Endodermal cell (in vitro differentiated cells): ENCODE measurements around the gene SLC39A9. TPM values are rescaled to one million over a fixed set of nuclear protein-coding genes. Genes with fewer than 3 reads are reported as not detected.
"Not testable (repeated sequence)": the region's sequence is repeated elsewhere in the genome, so short reads cannot be mapped to it uniquely, and the experiment has no call there.

Experiments
- DNase-seq: peaks from one replicate; pipeline ENCODE4 v3.0.0-alpha.2; 2017
- H3K27ac ChIP-seq: 2 replicates; pipeline ENCODE4 v1.5.1; 2013; ENCODE audit warnings: mild to moderate bottlenecking, low read depth, low read length, moderate library complexity
- H3K27me3 ChIP-seq: 2 replicates; pipeline ENCODE4 v1.6.1; 2013; ENCODE audit warnings: mild to moderate bottlenecking, low read length, moderate library complexity; ENCODE audit not compliant: insufficient read depth, control insufficient read depth, poor library complexity, severe bottlenecking
- H3K36me3 ChIP-seq: 2 replicates; pipeline ENCODE4 v1.7.0; 2013; ENCODE audit warnings: mild to moderate bottlenecking, low read length, moderate library complexity; ENCODE audit not compliant: control insufficient read depth, insufficient read depth
- H3K4me1 ChIP-seq: one replicate; pipeline ENCODE4 v1.7.0; 2013; ENCODE audit warnings: low read length; ENCODE audit not compliant: control insufficient read depth, insufficient read depth
- H3K4me3 ChIP-seq: 2 replicates; pipeline ENCODE4 v1.5.1; 2013; ENCODE audit warnings: mild to moderate bottlenecking, low read length, moderate library complexity
- H3K9ac ChIP-seq: 2 replicates; pipeline ENCODE4 v1.6.1; 2013; ENCODE audit warnings: mild to moderate bottlenecking, low read length, moderate library complexity; ENCODE audit not compliant: poor library complexity, severe bottlenecking; ENCODE audit errors: extremely low read depth
- H3K9me3 ChIP-seq: 2 replicates; pipeline ENCODE4 v1.6.1; 2013; ENCODE audit warnings: mild to moderate bottlenecking, low read length, moderate library complexity; ENCODE audit not compliant: control insufficient read depth
- H3K27ac Mint-ChIP-seq: 2 replicates; pipeline ENCODE4 v1.8.0; 2020; ENCODE audit warnings: mixed read lengths
- H3K27me3 Mint-ChIP-seq: 2 replicates; pipeline ENCODE4 v1.8.0; 2021; ENCODE audit warnings: mild to moderate bottlenecking, mixed read lengths; ENCODE audit not compliant: insufficient read depth
- H3K36me3 Mint-ChIP-seq: 2 replicates; pipeline ENCODE4 v1.8.0; 2020; ENCODE audit warnings: low read depth, mixed read lengths
- H3K4me1 Mint-ChIP-seq: 2 replicates; pipeline ENCODE4 v1.8.0; 2020; ENCODE audit warnings: mixed read lengths
- H3K4me3 Mint-ChIP-seq: 2 replicates; pipeline ENCODE4 v1.8.0; 2020; ENCODE audit warnings: mild to moderate bottlenecking, moderate library complexity, mixed read lengths
- H3K9me3 Mint-ChIP-seq: 2 replicates; pipeline ENCODE4 v1.8.0; 2020; ENCODE audit warnings: mild to moderate bottlenecking, mixed read lengths
- CTCF ChIP-seq: fragments of 200-600 bp; sonication (generic); conservative IDR thresholded peaks from 2 replicates; pipeline ENCODE4 v1.5.0; 2021; ENCODE audit warnings: antibody characterized with exemption, mild to moderate bottlenecking
- WGBS, 2 experiments: methylation state at CpG; one replicate each; pipeline versions ENCODE4 v1.1.5 to v1.1.7; 2013; ENCODE audit warnings: missing lambda C conversion rate in 2 of 2, mixed read lengths in 1 of 2; ENCODE audit not compliant: insufficient coverage in 1 of 2, insufficient read length in 1 of 2; 5-methylcytosine and 5-hydroxymethylcytosine counted together
- total RNA-seq, 2 donors: library from RNA; stranded (reverse); fragmentation: NEBNext Ultra II Directional in 1 of 2; extraction: Animal tissue kit (Norgen Biotek cat#: 25700) in 1 of 2; gene quantifications; 2 replicates in 1 of 2; 3 replicates in 1 of 2; pipeline ENCODE4 v1.2.1, GENCODE V29; 2021

SLC39A9 gene
- total RNA-seq, 2 donors from 2014 or later: 40.8 to 53.8 TPM

- Histone ChIP-seq H3K36me3 (no peaks in the 10 kb centered on the region), H3K9ac (no peak overlapping the region), H3K4me1 (no peaks in the 10 kb centered on the region), H3K9me3 (no peaks in the 10 kb centered on the region), H3K27ac (no peak overlapping the region), H3K27me3 (no peaks in the 10 kb centered on the region), H3K4me3 (no peak overlapping the region)
- no peaks in the 10 kb centered on the region for H3K4me1 Mint-ChIP-seq
- H3K36me3 Mint-ChIP-seq: peaks cover 10% of the 10 kb centered on the region
- H3K27me3 Mint-ChIP-seq: no peaks in the 10 kb centered on the region
- H3K27ac Mint-ChIP-seq: no peak overlapping the region
- WGBS, 2 experiments: 91% methylated on average over 1 of the region's 2 CpGs; no CpG with 5 or more reads in 1 of the 2 experiments
- H3K9me3 Mint-ChIP-seq: peaks cover 24% of the 10 kb centered on the region
- DNase-seq: no peak
- H3K4me3 Mint-ChIP-seq: no peak overlapping the region
- TF ChIP-seq CTCF: no peak
These were observed 15.0 kb downstream of the SLC39A9 start for GRCh38 chr14:69413483-69413882.

GRCh38 chr14:69416087-69416486, 17.6 kb downstream of the SLC39A9 start:
- Mint-ChIP-seq H3K36me3 (peaks cover 14% of the 10 kb centered on the region), H3K9me3 (peaks cover 34% of the 10 kb centered on the region)
- not testable (repeated sequence) for H3K9me3 ChIP-seq, H3K4me3 ChIP-seq, H3K4me3 Mint-ChIP-seq, H3K27me3 Mint-ChIP-seq, H3K27ac ChIP-seq, H3K9ac ChIP-seq, H3K27me3 ChIP-seq, H3K4me1 Mint-ChIP-seq, H3K27ac Mint-ChIP-seq, H3K4me1 ChIP-seq, DNase-seq, H3K36me3 ChIP-seq
- 96 to 100% methylated on average over 1 to 3 of the region's 4 CpGs for WGBS, 2 experiments

GRCh38 chr14:69423279-69423678, 24.8 kb downstream of the SLC39A9 start:
- H3K36me3 Mint-ChIP-seq: peaks cover 48% of the 10 kb centered on the region
- H3K9me3 Mint-ChIP-seq: peaks cover 30% of the 10 kb centered on the region
- Histone ChIP-seq H3K27ac (no peak overlapping the region), H3K4me3 (no peak overlapping the region), H3K9me3 (peaks cover 16% of the 10 kb centered on the region), H3K4me1 (no peaks in the 10 kb centered on the region), H3K27me3 (no peaks in the 10 kb centered on the region), H3K36me3 (peaks cover 34% of the 10 kb centered on the region), H3K9ac (no peak overlapping the region)
- no peak for DNase-seq
- H3K4me3 Mint-ChIP-seq: no peak overlapping the region
- H3K27me3 Mint-ChIP-seq: no peaks in the 10 kb centered on the region
- no peak for TF ChIP-seq CTCF
- H3K27ac Mint-ChIP-seq: no peak overlapping the region
- WGBS, 2 experiments: 94% methylated on average over 4 of the region's 4 CpGs
- H3K4me1 Mint-ChIP-seq: no peaks in the 10 kb centered on the region
